Testis (tissue), 2 donors: ENCODE measurements around the gene GMDS.

Experiments
- POLR2A ChIP-seq: fragments of 450-650 bp; IDR thresholded peaks from one replicate; pipeline ENCODE4 v1.6.1; 2017; ENCODE audit warnings: antibody characterized with exemption, mild to moderate bottlenecking, moderate library complexity
- TF ChIP-seq, protein P1 (sequence below), 3 experiments: fragments of 450-650 bp in 2 of 3; fragments of 200-600 bp in 1 of 3; sonication (generic) in 1 of 3; IDR thresholded peaks; one replicate each; pipeline ENCODE4 v1.5.1; 2016 to 2019; ENCODE audit warnings: antibody characterized with exemption in 3 of 3, mild to moderate bottlenecking in 2 of 3, moderate library complexity in 1 of 3

- TF ChIP-seq, protein P1, sequence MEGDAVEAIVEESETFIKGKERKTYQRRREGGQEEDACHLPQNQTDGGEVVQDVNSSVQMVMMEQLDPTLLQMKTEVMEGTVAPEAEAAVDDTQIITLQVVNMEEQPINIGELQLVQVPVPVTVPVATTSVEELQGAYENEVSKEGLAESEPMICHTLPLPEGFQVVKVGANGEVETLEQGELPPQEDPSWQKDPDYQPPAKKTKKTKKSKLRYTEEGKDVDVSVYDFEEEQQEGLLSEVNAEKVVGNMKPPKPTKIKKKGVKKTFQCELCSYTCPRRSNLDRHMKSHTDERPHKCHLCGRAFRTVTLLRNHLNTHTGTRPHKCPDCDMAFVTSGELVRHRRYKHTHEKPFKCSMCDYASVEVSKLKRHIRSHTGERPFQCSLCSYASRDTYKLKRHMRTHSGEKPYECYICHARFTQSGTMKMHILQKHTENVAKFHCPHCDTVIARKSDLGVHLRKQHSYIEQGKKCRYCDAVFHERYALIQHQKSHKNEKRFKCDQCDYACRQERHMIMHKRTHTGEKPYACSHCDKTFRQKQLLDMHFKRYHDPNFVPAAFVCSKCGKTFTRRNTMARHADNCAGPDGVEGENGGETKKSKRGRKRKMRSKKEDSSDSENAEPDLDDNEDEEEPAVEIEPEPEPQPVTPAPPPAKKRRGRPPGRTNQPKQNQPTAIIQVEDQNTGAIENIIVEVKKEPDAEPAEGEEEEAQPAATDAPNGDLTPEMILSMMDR (IDR thresholded peaks at IDR 0.05): no peak
- no peak for TF ChIP-seq POLR2A
These were observed 313.6 kb downstream of the GMDS start for GRCh38 chr6:1931817-1932216.
